ENCODE measurements around the gene PHOX2B. TPM values are rescaled to one million over a fixed set of nuclear protein-coding genes. Genes with fewer than 3 reads are reported as not detected.

PHOX2B gene
- total and polyA plus RNA-seq, 12 donors: not detected

GRCh38 chr4:41696131-41696530 is 52.4 kb downstream of the PHOX2B start:
- TF ChIP-seq, protein P1, sequence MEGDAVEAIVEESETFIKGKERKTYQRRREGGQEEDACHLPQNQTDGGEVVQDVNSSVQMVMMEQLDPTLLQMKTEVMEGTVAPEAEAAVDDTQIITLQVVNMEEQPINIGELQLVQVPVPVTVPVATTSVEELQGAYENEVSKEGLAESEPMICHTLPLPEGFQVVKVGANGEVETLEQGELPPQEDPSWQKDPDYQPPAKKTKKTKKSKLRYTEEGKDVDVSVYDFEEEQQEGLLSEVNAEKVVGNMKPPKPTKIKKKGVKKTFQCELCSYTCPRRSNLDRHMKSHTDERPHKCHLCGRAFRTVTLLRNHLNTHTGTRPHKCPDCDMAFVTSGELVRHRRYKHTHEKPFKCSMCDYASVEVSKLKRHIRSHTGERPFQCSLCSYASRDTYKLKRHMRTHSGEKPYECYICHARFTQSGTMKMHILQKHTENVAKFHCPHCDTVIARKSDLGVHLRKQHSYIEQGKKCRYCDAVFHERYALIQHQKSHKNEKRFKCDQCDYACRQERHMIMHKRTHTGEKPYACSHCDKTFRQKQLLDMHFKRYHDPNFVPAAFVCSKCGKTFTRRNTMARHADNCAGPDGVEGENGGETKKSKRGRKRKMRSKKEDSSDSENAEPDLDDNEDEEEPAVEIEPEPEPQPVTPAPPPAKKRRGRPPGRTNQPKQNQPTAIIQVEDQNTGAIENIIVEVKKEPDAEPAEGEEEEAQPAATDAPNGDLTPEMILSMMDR (IDR thresholded peaks at IDR 0.05): no peak
- H3K27me3 ChIP-seq: no peaks in the 10 kb centered on the region
- H3K4me3 ChIP-seq: no peak overlapping the region
- H3K4me1 ChIP-seq: no peaks in the 10 kb centered on the region
- WGBS, 2 donors: 92 to 93% methylated on average over 3 of the region's 3 CpGs
- ATAC-seq: no peak
- intact Hi-C loops (cut with DNase I): loop anchor here in 1 of 10 donors (5.0 kb wide), 1 partner anchor 116 kb away; no protein-coding TSS in a partner anchor
- H3K9me3 ChIP-seq: no peaks in the 10 kb centered on the region
- no peak for DNase-seq
- H3K36me3 ChIP-seq: peaks cover 0 to 93% (median 9%) of the 10 kb centered on the region in 9 donors
- H3K27ac ChIP-seq: no peak overlapping the region

Other genes starting within 250 kb of the PHOX2B start
- 100 to 1,000 TPM; 242 to 410 (median 304) TPM for gene LIMCH1, start 210.6 kb downstream of the PHOX2B start, total RNA-seq
- 10 to 100 TPM; 28.4 to 56.2 TPM for gene LIMCH1, start 210.6 kb downstream of the PHOX2B start, polyA plus RNA-seq
- 10 to 100 TPM; 22.8 to 31.2 (median 27.0) TPM for gene TMEM33, start 186.7 kb upstream of the PHOX2B start, total RNA-seq
- 1 to 10 TPM; 4.7 to 8.7 TPM for gene TMEM33, start 186.7 kb upstream of the PHOX2B start, polyA plus RNA-seq
- gene DCAF4L1, start 233.0 kb upstream of the PHOX2B start, total RNA-seq: under 1 TPM in 9 of 10 donors, not detected in 1; 0.12 to 0.29 (median 0.23) TPM
- under 1 TPM; 0.14 to 0.51 TPM for gene DCAF4L1, start 233.0 kb upstream of the PHOX2B start, polyA plus RNA-seq
- 10 to 100 TPM; 73.8 to 95.0 (median 82.2) TPM for gene SLC30A9, start 241.8 kb upstream of the PHOX2B start, total RNA-seq
- 10 to 100 TPM in 1 of 2 donors, 1 to 10 TPM in 1; 9.8 to 16.2 TPM for gene SLC30A9, start 241.8 kb upstream of the PHOX2B start, polyA plus RNA-seq